Panc1 (cell line): ENCODE data around the gene RNASEH2A. TPM values are rescaled to one million over a fixed set of nuclear protein-coding genes. Genes with fewer than 3 reads are reported as not detected.

Experiments
- ATAC-seq: fragments of 200-7000 bp; cut with Tn5 transposase; 2 replicates; pipeline ENCODE4 v1.9.1; 2020; ENCODE audit warnings: mild to moderate bottlenecking, moderate library complexity
- BruUV-seq: library from RNA; stranded (reverse); fragments of 400-500 nt; replicated peaks from 2 replicates; lab custom pipeline; 2021; lab: Mats Ljungman, UMichigan
- CTCF ChIA-PET: fragments of 300-600 bp; sonication (Branson Sonifier 250); formaldehyde crosslinking; loops from one replicate; lab custom pipeline; 2022; ENCODE audit warnings: antibody characterized with exemption; lab: Charles Lee
- POLR2A ChIA-PET: fragments of 300-600 bp; sonication (Branson Sonifier 250); formaldehyde crosslinking; loops from one replicate; lab custom pipeline; 2022; ENCODE audit warnings: antibody characterized with exemption; lab: Charles Lee
- DNase-seq: peaks from one replicate; pipeline ENCODE4 v3.0.0-alpha.2; 2010; ENCODE audit warnings: low read depth, low spot score
- H3K27ac ChIP-seq: 2 replicates; pipeline ENCODE4 v1.5.1; 2011; ENCODE audit warnings: mild to moderate bottlenecking, low read length, inconsistent platforms
- H3K27me3 ChIP-seq: fragments of 200-500 bp; sonication (Bioruptor generic); 2 replicates; pipeline ENCODE4 v1.6.0; 2014; ENCODE audit warnings: low read length, inconsistent platforms; ENCODE audit not compliant: control insufficient read depth, insufficient read depth
- H3K36me3 ChIP-seq: fragments of 200-500 bp; sonication (Bioruptor generic); 2 replicates; pipeline ENCODE4 v1.5.1; 2014; ENCODE audit warnings: inconsistent platforms, mild to moderate bottlenecking, low read length, moderate library complexity; ENCODE audit not compliant: control insufficient read depth, insufficient read depth
- H3K4me1 ChIP-seq: 2 replicates; pipeline ENCODE4 v1.5.1; 2011; ENCODE audit warnings: inconsistent platforms, mild to moderate bottlenecking, low read length, moderate library complexity; ENCODE audit not compliant: control insufficient read depth, insufficient read depth
- H3K4me3 ChIP-seq, 2 experiments: 2 replicates each; pipeline ENCODE4 v1.5.1; 2011 to 2012; ENCODE audit warnings: low read depth in 2 of 2, low read length in 2 of 2, mild to moderate bottlenecking in 2 of 2, inconsistent platforms in 1 of 2, moderate library complexity in 1 of 2
- H3K9me3 ChIP-seq: fragments of 200-500 bp; sonication (Bioruptor generic); 2 replicates; pipeline ENCODE4 v1.5.1; 2014; ENCODE audit warnings: low read depth, mild to moderate bottlenecking, inconsistent platforms, low read length, moderate library complexity; ENCODE audit not compliant: control insufficient read depth, insufficient read depth
- CTCF ChIP-seq: fragments of 450-650 bp; IDR thresholded peaks from 2 replicates; pipeline ENCODE4 v1.5.1; 2017; ENCODE audit warnings: mild to moderate bottlenecking
- POLR2AphosphoS5 ChIP-seq: IDR thresholded peaks from 2 replicates; pipeline ENCODE4 v1.6.1; 2012; ENCODE audit warnings: mild to moderate bottlenecking, low read depth, low read length, moderate library complexity
- REST ChIP-seq, 2 experiments: IDR thresholded peaks; 2 replicates each; pipeline ENCODE4 v1.6.1; 2011 to 2012; ENCODE audit warnings: low read depth in 2 of 2, control low read depth in 1 of 2, low read length in 1 of 2, mild to moderate bottlenecking in 1 of 2, moderate library complexity in 1 of 2; ENCODE audit not compliant: insufficient read depth in 1 of 2
- SIN3A ChIP-seq: IDR thresholded peaks from 2 replicates; pipeline ENCODE4 v1.6.1; 2012; ENCODE audit warnings: low read depth, mild to moderate bottlenecking, low read length, moderate library complexity, borderline replicate concordance; ENCODE audit not compliant: insufficient read depth
- TCF7L2 ChIP-seq: IDR thresholded peaks from 2 replicates; pipeline ENCODE4 v1.6.1; 2011; ENCODE audit warnings: mild to moderate bottlenecking, low read depth, low read length, inconsistent platforms
- in situ Hi-C: cut with HindIII; loops from 2 replicates; pipeline ENCODE4 v1.10.0; 2016; ENCODE audit warnings: low sequenced_read_pairs, low pct_unique_long_range_greater_than_20kb
- intact Hi-C: fragments of 100-400 bp; cut with micrococcal nuclease; formaldehyde crosslinking; loops from one replicate; pipeline ENCODE4 v1.10.0; 2022; ENCODE audit not compliant: unreplicated experiment
- total RNA-seq: library from RNA; stranded (reverse); gene quantifications from one replicate; pipeline ENCODE4 v1.2.1, GENCODE V29; 2021; ENCODE audit not compliant: unreplicated experiment

Gene RNASEH2A
- total RNA-seq, 1 experiment from 2014 or later, result 44.9 TPM

GRCh38 chr19:12802267-12803106, 3.9 kb upstream of the RNASEH2A start:
- Histone ChIP-seq H3K27me3 (no peaks in the 10 kb centered on the region), H3K4me3 (peak overlapping the region; percentile 53 to 58), H3K36me3 (peaks cover 4% of the 10 kb centered on the region; the same call in 1 of the 2 replicates), H3K4me1 (peaks cover 8% of the 10 kb centered on the region), H3K27ac (no peak overlapping the region), H3K9me3 (no peaks in the 10 kb centered on the region)
- ChIA-PET CTCF (no interaction called here), POLR2A (no interaction called here)
- intact Hi-C loops, result no loop called here
- no peak for DNase-seq
- no peak for ATAC-seq
- no TSS peak for BruUV-seq
- in situ Hi-C loops, result no loop called here
- TF ChIP-seq SIN3A, result no peak
- no peak for TF ChIP-seq POLR2AphosphoS5
- TF ChIP-seq REST (IDR thresholded peaks at IDR 0.05; ENCODE audit: insufficient read depth in 1 of 2, low read depth in 2 of 2, low read length in 1 of 2), result no peak
- TF ChIP-seq CTCF, result no peak
- TF ChIP-seq TCF7L2, result no peak

GRCh38 chr19:12804051-12804450, 2.3 kb upstream of the RNASEH2A start:
- peaks cover 4% of the 10 kb centered on the region; the same call in 1 of the 2 replicates for H3K36me3 ChIP-seq
- ATAC-seq, result no peak
- H3K27me3 ChIP-seq, result no peaks in the 10 kb centered on the region
- TF ChIP-seq SIN3A (no peak), POLR2AphosphoS5 (no peak), TCF7L2 (no peak), CTCF (no peak), REST (IDR thresholded peaks at IDR 0.05; ENCODE audit: insufficient read depth in 1 of 2, low read depth in 2 of 2, low read length in 1 of 2) (no peak)
- H3K4me3 ChIP-seq, result no peak overlapping the region
- POLR2A ChIA-PET, result interaction anchor here (0.6 kb wide), 1 partner anchor 28 kb away, joined by 19 read pairs; no protein-coding TSS in a partner anchor
- peaks cover 8% of the 10 kb centered on the region for H3K4me1 ChIP-seq
- no peaks in the 10 kb centered on the region for H3K9me3 ChIP-seq
- intact Hi-C loops (no loop called here), in situ Hi-C loops (no loop called here)
- CTCF ChIA-PET, result no interaction called here
- no peak for DNase-seq
- H3K27ac ChIP-seq, result no peak overlapping the region
- no TSS peak for BruUV-seq
